Activated naive CD4-positive, alpha-beta T cell treated with anti-CD3 and anti-CD28 coated beads, Interleukin-2, amount 50 U/mL, for 72 hours (primary cell): ENCODE data around the gene MGAT5. TPM values are rescaled to one million over a fixed set of nuclear protein-coding genes. Genes with fewer than 3 reads are reported as not detected.
"Not testable (repeated sequence)": the region's sequence is repeated elsewhere in the genome, so short reads cannot be mapped to it uniquely, and the experiment has no call there.

ENCODE experiments used
- ATAC-seq, 2 donors: fragments of 150-1000 bp; cut with Tn5 transposase; 2 replicates each; pipeline ENCODE4 v1.10.0; 2021; ENCODE audit warnings: mild to moderate bottlenecking in 2 of 2, moderate library complexity in 2 of 2
- DNase-seq, 2 donors: peaks; one replicate each; pipeline ENCODE4 v3.0.0; 2021 to 2022; ENCODE audit warnings: low spot score in 2 of 2
- H3K27ac Mint-ChIP-seq, 2 donors: one replicate each; pipeline ENCODE4 v1.8.0; 2022; ENCODE audit warnings: mild to moderate bottlenecking in 2 of 2, mixed read lengths in 2 of 2
- H3K36me3 Mint-ChIP-seq, 2 donors: one replicate each; pipeline ENCODE4 v1.8.0; 2022; ENCODE audit warnings: mixed read lengths in 2 of 2
- H3K9me3 Mint-ChIP-seq, 2 donors: one replicate each; pipeline ENCODE4 v1.8.0; 2022; ENCODE audit warnings: mixed read lengths in 2 of 2
- total RNA-seq, 2 donors: library from RNA; stranded (reverse); gene quantifications; one replicate each; pipeline ENCODE4 v1.2.3, GENCODE V29; 2022

MGAT5 gene
- total RNA-seq, 2 donors from 2014 or later: 11.8 to 13.2 TPM

DNA sequence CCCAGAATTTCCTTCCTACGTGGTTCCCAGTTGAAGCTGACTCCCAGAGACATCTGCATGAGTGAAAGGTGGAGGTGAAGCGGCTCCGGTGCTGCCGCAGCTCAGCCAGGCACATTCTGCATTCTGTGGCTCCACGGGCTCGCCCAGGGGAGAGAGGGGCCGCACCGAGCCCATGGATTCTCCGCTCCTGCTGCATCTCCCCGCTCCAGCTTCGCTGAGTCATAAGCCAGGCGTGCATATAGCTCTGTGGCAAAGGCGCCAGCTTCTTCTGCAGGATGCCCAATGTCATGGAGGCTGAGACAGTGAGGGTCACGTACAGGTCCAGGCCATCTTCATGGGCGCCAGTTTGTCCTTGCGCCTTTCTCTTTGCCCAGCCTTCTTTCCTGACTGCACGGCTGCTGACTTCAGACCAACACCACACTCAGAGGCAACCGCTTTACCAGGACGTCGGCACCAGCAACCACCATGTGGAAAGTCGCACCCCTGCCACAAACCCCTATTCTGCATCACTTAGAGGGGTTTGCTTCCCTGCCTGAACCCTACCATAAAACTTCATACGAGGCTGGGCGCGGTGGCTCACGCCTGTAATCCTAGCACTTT lies 215.7 kb downstream of the MGAT5 start:
- peaks cover 5 to 19% of the 10 kb centered on the region in 2 donors for H3K9me3 Mint-ChIP-seq
- no peak for ATAC-seq
- H3K36me3 Mint-ChIP-seq: peaks cover 0 to 8% of the 10 kb centered on the region in 2 donors
- H3K27ac Mint-ChIP-seq: no peak overlapping the region
- DNase-seq: no peak

DNA sequence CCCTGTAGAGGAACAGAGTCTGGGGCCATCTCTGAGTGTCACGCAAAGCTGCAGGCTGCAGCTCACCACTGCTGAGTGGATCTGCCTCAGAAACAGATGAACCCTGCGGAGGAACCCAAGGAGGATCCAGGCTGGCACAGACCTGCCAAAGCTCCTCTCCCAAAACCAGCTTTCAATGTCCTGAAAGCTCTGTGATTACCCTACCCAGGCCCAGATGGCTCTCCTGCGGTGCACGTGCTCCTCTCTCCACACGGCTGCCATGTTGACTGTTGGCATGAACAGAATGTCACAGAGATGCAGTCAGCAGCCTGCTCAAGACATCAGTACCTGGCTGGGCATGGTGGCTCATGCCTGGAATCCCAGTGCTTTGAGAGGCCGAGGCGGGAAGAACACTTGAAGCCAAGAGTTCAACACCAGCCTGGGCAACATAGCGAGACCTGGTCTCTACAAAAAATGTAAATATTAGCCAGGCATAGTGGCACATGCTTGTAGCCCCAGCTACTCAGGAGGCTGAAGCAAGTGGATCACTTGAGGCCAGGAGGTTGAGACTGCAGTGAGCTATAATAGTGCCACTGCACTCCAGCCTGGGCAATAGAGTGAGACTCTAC lies 216.8 kb downstream of the MGAT5 start:
- ATAC-seq (no peak), DNase-seq (no peak)
- Mint-ChIP-seq H3K9me3 (peaks cover 5 to 19% of the 10 kb centered on the region in 2 donors), H3K36me3 (peaks cover 0 to 8% of the 10 kb centered on the region in 2 donors), H3K27ac (no peak overlapping the region)

DNA sequence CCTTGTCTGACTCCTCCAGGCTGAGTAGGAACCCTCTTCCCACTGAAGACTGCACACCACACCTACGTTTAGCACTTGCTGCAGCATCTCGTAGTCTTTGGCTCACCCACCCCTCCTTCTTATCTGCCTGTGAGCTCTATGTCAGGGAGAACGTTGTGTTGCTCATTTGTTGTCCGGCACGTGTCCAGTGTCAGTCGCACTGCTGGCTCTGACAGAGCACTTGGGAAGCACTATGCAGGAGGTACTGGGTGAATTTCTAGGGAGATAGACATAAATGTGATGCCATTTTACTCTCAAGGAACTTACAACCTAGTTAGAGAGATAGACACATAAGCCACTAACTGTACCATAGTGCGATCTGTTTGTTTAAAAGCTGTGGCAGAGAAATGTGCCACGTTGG lies 223.1 kb downstream of the MGAT5 start:
- ATAC-seq, H3K27ac Mint-ChIP-seq, DNase-seq, H3K36me3 Mint-ChIP-seq: not testable (repeated sequence)
- peaks cover 5 to 17% of the 10 kb centered on the region in 2 donors for H3K9me3 Mint-ChIP-seq

DNA sequence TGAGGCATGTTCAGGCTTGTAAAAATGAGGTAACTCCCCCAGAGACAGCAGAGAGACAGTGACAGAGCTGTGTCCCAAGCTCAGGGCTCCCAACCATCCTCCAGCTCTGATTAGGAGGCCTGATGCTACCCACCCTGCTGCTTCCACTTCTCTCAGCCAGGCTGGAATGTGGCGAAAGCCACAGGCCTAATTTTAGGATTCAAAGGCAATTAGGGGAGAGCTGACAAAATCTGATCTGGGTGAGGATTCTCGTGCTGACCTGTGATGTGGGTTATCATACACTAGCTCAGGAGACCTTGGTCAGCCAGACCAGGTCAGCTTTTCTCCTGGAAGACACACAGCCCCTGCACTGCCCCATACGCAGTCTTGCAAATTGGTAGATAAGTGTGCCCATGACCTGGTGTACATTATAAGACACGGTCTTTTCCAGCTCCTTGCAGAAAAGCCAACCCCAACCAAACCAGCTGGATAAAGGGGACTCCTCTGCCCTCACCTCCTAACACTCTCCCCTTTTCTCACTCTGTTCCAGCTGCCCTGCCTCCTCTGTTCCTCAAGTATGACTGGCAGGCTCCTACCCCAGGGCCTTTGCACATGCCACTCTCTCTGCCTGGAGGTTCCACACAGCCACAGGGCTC lies 225.9 kb downstream of the MGAT5 start:
- DNase-seq: no peak
- no peaks in the 10 kb centered on the region for H3K9me3 Mint-ChIP-seq
- no peaks in the 10 kb centered on the region for H3K36me3 Mint-ChIP-seq
- no peak overlapping the region for H3K27ac Mint-ChIP-seq
- ATAC-seq: no peak

DNA sequence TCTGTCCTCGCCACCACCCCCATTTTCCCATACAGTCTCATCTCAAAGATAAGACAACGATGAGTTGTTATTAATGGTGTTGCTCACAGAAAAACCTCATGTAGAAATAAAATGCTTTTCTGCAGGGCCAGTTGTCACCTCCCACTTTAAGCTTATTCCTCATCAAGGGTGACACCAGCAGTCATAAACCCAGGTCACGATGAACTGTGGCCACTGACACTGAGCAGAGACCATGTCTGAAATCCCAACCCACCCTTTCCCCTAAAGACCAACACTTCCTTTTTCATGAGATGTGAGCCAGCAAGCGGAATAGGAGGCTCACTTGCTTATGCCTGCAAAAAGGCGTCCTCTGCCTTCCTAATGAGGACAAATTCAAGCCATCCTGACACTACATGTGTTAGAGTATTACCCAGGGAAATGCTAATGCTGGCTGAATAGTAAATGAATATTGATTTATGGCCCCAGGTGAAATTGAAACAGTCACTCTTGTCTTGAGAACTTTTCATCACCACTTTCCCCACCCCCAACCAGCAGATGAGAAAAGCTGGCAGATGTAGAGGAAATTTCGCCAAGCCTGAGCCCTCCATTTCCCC lies 228.4 kb downstream of the MGAT5 start:
- no peaks in the 10 kb centered on the region for H3K36me3 Mint-ChIP-seq
- DNase-seq (no peak), ATAC-seq (no peak)
- H3K9me3 Mint-ChIP-seq: no peaks in the 10 kb centered on the region
- H3K27ac Mint-ChIP-seq: no peak overlapping the region

DNA sequence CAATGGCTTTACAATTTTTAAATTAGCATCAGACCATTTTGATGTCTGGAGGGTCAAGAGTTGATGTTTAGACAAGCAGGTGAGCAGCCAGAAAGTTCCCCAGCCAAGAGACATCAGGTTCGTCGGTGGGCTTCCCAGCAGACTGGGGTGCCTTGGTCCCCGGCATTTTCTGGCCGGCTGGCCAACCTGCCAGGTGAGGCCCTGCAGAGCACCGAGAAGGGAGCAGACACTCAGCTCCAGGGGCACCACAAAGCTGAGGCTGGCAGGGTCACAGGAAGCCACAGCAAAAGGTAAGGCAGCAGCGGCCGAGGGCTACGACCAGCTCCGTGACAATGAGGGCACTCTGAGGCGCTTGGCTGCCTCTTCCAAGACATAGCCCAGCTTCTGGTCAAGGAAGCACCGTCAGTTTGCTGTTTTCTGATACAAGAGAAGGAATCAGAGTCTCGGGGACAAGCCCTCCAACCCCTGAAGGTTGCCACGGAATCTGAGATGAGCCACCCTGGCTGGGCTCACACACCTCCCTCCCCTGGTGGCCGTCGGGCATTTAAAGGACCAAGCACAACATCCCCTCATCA lies 229.0 kb downstream of the MGAT5 start:
- Mint-ChIP-seq H3K36me3 (no peaks in the 10 kb centered on the region), H3K9me3 (no peaks in the 10 kb centered on the region), H3K27ac (no peak overlapping the region)
- DNase-seq (no peak), ATAC-seq (no peak)

DNA sequence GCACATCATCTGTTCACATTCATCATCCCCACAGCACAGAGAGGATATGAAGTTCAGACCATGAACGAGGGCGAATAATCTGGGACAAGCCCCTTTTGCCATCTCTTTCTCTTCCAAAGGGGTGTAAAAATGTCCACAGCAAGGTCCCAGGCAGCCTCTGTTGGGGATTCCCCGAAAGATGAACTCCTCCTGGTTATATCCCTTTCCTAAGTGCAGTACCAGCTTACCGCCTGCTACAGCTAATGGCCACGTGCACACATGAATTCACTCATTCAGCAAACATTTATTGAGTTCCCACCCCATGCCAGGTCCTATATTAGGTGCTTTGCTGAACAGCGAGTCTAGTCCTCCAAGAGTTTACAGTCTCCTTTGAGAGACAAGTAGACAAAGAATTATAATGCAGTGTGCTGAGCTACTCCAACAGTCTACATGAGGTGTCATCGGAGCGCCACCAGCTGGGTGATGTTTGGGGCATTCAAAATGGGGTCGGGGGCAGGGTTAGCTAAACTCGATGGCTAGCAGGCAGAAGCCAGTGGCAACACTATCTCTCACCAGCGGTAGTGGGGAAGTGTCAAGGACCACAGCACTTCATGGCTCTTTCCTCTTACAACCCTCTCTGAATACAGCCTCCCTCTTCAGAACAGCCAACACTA lies 236.0 kb downstream of the MGAT5 start:
- Mint-ChIP-seq H3K9me3 (no peaks in the 10 kb centered on the region), H3K36me3 (no peaks in the 10 kb centered on the region), H3K27ac (no peak overlapping the region)
- no peak for DNase-seq
- ATAC-seq: no peak

DNA sequence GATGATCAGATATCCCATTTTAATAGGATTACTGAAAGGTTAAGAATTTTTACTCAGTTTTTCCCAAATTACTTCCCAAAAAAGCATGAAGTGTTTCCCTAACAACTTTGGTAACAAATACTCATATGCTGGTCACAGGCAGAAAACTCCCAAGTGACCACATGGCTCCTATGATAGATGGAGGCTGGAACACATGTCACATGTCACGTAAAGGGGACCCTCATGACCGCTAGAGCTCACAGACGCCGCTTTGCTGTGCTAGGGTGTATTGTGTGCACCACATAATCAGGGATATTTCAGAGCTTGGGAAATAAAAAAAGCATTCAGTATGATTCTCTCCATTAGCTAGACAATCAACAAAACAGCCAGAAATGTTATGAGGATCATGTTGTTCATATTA lies 236.7 kb downstream of the MGAT5 start:
- no peaks in the 10 kb centered on the region for H3K9me3 Mint-ChIP-seq
- no peak for DNase-seq
- no peaks in the 10 kb centered on the region for H3K36me3 Mint-ChIP-seq
- no peak overlapping the region for H3K27ac Mint-ChIP-seq
- no peak for ATAC-seq

DNA sequence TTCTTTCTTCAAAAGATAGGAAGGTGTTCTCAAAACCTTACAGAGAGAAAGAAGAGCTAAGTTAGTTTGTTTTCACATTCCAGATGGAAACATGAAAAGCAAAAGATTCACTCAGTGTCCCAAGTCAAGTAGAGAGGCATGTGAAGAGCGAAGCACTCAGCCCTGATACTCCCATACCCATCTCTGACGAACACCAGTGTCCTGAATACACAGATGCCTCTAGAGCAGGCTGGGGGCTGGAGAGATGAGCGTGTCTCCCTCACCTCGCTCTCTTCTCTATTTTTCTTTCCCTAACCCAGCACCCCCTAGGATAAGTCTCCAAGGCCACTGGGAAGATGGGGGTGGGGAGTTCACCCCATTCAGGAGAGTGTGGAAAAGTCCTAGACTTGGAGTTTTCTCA lies 237.2 kb downstream of the MGAT5 start:
- no peak for ATAC-seq
- no peaks in the 10 kb centered on the region for H3K36me3 Mint-ChIP-seq

DNA sequence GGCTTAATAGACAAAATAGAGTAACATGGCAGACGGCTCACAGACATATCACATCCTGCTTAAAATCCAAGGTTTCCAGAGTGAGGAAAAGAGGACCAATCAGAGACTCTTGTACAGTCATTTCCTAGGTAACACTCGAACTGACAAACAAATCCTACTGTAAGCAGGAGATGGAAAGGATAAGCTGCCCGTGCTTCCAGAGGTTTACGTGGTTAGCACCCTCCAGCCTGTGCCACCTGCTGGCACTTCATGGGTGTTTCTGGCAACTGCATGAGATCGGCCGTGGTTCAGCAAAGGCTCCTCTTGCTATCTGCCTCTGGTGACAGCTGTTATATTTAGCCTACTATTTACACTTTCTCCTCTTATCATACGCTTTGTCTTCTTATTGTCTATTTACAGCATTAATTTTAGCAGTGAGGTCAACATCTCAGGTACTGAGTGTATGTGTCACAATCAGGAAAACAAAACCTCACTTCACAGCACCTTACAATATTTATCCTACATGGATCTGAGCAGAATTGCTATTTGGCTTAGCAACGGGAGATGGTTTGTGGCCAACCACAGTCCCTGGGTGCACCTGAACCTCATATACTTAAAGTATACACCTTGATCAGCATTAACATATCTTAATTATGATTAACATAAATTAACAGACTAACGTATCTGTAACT lies 238.0 kb downstream of the MGAT5 start:
- Mint-ChIP-seq H3K27ac (no peak overlapping the region), H3K9me3 (no peaks in the 10 kb centered on the region), H3K36me3 (no peaks in the 10 kb centered on the region)
- no peak for ATAC-seq
- DNase-seq: no peak

More for the DNA sequence above, 237.2 kb downstream of the MGAT5 start:
- Mint-ChIP-seq H3K27ac (no peak overlapping the region), H3K9me3 (no peaks in the 10 kb centered on the region)
- DNase-seq: no peak

DNA sequence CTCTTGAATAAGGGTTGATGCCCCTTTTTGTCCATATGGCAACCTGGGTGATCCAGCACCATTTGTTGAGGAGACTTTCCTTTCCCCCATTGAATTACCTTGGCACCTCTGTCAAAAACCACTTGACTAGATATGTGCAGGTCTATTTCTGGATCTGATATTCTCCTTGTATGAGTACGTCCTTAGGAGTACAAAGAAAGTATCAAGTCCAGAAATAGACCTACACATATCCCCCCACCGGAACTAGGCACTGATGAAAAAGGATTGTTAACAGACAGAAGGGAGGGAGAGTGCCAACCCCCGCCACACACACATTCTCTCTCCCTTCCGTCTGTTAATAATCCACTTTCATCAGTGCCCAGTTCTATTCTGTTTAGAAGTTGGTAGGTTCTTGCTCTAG lies 239.9 kb downstream of the MGAT5 start:
- H3K36me3 Mint-ChIP-seq: no peaks in the 10 kb centered on the region
- no peaks in the 10 kb centered on the region for H3K9me3 Mint-ChIP-seq
- ATAC-seq (no peak), DNase-seq (no peak)
- no peak overlapping the region for H3K27ac Mint-ChIP-seq

DNA sequence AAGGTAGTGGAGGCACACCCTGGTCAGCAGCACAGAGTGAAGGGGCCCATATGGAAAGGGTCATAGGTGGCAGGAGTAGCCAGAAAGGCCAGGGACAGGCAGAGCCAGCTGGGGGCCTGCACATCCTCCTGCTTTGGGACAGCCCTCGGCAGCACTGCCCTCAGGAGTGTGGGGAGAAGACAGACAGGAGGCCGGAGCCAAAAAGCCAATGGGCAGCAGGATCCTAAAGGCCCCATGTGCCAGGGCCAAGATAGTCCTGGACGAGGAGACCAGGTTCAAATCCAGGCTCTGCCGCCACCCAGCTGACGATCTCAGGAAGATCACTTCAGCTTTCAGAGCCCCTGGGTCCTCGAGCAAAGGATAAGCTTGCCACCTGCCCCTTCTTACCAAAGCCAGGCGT lies 244.8 kb downstream of the MGAT5 start:
- Mint-ChIP-seq H3K9me3 (no peaks in the 10 kb centered on the region), H3K36me3 (no peaks in the 10 kb centered on the region), H3K27ac (no peak overlapping the region)
- ATAC-seq: no peak
- no peak for DNase-seq

DNA sequence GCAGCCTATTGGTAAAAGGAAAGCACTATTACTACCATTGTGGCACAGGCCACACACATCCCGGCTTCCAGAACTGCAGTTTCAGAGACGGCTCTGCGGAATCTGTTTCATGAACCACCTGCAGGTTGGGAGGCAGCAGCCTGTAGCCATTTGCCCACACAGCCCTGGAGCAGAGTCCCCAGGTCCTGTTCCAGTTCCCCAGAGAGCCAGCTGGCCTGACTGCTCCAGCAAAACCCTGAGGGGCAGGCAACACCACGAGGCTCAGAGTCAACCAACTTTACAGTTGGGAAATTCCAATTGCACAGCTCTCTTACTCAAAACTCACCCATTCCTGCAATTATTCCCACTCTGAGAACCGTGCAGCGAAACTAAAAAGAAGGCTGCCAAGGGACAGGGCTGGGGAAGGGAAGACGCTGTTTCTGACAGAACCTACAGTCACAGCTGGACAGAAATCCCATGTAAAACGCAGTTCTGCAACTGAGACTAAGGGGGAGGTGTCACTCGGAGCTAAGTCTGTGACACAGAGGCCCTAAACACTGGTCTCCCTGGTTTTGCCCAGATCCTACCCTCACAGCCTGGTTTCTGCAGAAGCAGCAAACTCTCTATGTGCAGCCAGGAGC lies 245.5 kb downstream of the MGAT5 start:
- no peaks in the 10 kb centered on the region for H3K9me3 Mint-ChIP-seq
- no peak overlapping the region for H3K27ac Mint-ChIP-seq
- H3K36me3 Mint-ChIP-seq: no peaks in the 10 kb centered on the region
- ATAC-seq: no peak
- no peak for DNase-seq

DNA sequence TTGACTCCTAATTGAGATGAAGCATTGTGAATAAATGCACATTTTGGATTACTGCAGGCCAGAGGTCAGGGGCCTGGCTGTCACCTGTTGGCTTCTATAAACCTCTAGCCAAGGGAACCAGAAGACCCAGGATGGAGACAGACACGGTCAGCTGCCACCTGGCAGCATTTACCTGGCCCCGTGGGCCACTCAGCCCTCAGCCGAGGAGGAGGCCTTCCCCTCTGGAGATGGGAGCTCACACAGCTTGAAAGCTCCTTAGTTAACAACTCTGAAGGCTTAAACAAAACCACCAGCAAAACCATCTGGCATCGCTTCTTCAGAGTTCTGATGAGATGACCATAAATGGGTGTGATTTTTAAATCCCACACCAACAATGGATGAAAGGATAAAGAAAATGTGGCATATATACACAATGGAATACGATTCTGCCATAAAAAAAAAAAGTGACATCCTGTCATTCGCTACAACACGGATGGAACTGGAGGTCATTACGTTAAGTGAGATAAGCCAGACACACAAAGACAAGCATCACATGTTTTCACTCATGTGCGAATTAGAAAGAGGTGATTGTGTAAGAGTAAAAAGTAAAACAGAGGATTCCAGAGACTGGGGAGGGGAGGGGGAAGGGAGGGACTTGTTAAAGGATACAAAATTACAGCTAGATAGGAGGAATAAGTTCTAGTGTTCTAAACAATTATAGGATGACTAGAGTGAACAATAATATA lies 246.5 kb downstream of the MGAT5 start:
- Mint-ChIP-seq H3K9me3 (no peaks in the 10 kb centered on the region), H3K27ac (no peak overlapping the region), H3K36me3 (no peaks in the 10 kb centered on the region)
- ATAC-seq (no peak), DNase-seq (no peak)

DNA sequence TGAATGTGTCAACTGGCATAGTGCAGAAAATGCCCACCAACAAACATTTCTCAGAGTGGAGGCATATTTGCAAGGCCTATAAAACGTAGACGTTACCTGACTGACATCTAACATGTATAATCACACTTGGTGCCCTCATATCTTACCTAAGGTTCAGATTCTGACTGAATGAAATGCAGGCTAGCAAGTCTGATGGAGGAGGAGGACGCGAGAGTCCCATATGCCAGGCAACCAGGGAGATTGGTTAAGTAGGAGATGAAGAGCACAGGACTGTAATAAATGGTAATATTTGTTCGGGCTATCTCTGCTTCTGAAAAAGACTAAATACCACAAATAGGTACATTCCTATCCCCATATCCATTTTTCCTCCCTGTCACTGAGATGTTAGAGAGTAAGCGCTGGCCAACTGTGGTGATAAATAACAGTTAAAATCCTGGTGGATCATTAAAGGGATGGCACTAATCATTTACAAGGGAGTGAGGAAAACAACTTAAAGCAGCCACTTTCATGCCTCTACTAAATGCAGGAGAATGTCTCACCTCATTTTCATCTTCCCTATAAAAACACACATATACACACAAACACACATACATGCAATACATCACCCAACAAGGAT lies 247.7 kb downstream of the MGAT5 start:
- no peak overlapping the region for H3K27ac Mint-ChIP-seq
- H3K9me3 Mint-ChIP-seq: no peaks in the 10 kb centered on the region
- ATAC-seq (no peak), DNase-seq (no peak)
- no peaks in the 10 kb centered on the region for H3K36me3 Mint-ChIP-seq
